Loucy (cell line): ENCODE measurements around the gene CORO1A.

ENCODE experiments used
- CTCF ChIP-seq: fragments of 200-600 bp; sonication (generic); conservative IDR thresholded peaks from 2 replicates; pipeline ENCODE4 v1.5.1; 2014; ENCODE audit warnings: mild to moderate bottlenecking, antibody characterized with exemption, low read length
- EZH2phosphoT487 ChIP-seq: fragments of 200-600 bp; IDR thresholded peaks from 2 replicates; pipeline ENCODE4 v1.6.1; 2018; ENCODE audit warnings: antibody characterized with exemption, mild to moderate bottlenecking, moderate library complexity, borderline replicate concordance

DNA sequence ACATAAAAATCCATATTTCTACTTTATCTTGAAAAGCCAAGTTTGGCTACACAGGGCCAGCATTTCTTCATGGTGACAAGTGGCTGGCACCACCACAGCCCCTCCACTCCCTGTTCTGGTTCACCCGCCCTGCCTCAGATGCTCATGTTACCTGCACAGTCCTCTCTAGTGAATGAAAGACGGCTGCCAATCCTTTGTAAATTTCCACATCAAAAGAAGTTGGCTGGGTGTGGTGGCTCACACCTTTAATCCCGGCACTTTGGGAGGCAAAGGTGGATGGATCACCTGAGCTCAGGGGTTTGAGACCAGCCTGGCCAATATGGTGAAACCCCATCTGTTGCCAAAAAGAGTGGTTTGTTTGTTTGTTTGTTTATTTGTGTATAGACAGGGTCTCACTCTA is 19.9 kb upstream of the CORO1A start:
- TF ChIP-seq CTCF = no peak
- TF ChIP-seq EZH2phosphoT487 = no peak
